COLO668 (cell line): Measurements from ENCODE around the gene GLG1.
"Not testable (repeated sequence)": the region's sequence is repeated elsewhere in the genome, so short reads cannot be mapped to it uniquely, and the experiment has no call there.

Experiments
- DNase-seq: peaks from one replicate; lab custom pipeline; 2025; ENCODE audit not compliant: unreplicated experiment; lab: John Stamatoyannopoulos, UW

GLG1 gene

DNA sequence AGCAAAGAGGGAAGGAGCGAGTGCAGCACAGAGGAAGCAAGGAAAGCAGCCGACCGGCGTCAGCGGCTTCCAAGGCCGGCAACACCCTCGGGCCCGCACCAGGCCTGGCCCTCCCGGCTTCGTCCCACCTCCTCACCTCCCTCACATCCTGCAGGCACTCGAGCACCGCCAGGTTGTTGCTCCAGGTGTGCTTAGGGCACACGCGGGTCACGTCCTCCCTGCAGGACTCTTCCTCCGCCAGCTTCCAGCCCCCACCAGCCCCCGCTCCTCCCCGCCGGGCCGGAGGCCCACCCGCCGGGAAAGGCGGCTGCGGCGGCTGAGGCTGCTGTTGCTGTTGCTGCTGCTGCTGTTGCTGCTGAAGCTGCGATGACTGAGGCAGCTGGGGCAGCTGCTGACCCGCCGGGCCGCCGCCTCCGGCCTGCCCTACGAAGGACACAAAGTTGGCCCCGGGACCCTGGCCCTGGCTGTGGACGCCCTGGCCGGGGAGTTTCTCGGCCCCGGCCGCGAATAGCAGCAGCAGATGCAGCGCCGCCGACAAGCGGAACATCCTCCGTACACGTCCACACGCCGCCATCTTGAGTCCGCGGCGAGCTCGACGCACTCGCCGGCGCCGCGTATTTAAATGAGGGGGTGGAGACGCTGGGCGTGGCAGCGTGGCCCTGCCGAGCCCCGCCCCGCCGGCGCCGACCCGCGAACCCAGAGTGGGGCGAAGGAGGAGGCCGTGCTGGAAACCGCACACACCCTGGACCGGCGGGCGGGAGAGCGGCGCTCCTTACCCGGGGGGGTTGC is at the start of gene GLG1:
TSS of gene GLG1 (minus strand) at position 594 of the 789 bp plus-strand sequence. CDS start at position 574, 20 bp downstream.
- peak; percentile 95 for DNase-seq

GRCh38 chr16:74654536-74655050 is 47.7 kb upstream of the GLG1 start:
- DNase-seq: no peak

DNA sequence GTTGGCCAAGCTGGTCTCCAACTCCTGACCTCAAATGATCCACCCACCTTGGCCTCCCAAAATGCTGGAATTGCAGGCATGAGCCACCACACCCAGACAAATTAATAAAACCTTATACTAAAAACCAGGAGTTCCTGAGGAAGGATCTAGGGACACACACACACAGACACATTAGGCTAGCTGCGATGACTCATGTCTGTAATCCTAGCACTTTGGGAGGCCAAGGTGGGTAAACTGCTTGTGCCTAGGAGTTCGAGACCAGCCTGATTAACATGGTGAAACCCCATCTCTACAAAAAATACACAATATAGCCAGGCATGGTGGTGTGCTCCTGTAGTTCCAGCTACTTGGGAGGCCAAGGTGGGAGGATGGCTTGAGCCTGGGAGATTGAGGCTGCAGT is 46.0 kb upstream of the GLG1 start:
- not testable (repeated sequence) for DNase-seq

DNA sequence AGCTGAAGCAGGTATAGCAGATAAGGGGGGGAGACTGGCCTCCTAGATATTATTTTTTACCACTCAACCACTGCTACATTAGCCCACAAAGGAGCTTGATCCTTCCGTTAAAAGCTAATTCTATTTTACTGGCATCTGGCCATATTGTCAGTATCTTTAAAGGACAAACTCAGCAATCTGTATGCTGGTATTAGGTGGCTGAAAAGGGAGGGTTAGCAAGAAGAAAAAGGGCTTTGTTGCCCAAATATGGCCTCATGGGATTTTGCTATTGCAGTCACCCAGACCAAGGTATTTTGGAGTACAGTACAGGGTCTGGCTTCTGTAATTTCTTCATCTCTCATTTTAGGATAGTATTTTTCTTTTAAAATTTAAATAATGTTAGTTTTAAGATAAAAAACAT is 45.3 kb upstream of the GLG1 start:
- DNase-seq: no peak

DNA sequence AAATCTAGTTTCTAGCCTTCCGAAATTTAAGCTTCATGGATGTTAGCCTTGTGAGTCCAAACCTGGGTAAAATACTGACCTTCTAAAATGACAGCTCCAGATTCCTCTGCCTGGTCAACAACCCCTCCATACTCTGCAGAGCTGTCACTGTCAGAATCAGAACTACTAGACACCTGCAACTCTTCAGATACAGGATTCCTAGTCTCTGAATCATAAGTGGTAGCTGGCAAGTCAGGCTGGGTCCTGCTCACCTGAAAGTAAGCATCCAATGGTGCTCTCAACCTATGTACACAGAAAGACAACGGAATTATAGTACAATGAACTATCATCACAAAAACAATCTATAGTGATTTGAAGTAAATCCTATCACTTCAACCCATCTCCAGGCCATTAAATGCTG is 44.9 kb upstream of the GLG1 start:
- no peak for DNase-seq

DNA sequence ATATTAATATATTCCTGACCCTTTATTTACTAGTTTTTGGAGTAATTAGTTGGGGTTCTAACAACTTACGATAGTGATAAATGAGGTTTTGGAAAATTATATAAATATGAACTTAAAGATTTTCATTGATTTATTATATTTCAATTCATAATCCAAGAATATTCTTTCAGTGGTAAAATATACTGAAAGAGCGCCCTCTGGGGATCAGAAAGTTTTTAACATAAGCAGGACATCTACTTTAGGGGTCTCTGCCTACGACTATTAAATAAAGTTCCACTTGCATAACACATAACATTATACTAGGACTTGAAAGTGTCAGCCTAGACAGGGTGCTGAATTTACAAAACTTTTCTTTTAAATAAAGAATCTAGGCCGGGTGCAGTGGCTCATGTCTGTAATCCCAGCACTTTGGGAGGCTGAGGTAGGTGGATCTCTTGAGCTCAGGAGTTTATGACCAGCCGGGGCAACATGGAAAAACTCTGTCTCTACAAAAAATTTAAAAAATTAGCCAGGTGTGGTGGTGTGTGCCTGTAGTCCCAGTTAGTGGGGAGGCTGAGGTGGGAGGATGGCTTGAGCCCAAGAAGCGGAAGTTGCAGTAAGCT is 44.2 kb upstream of the GLG1 start:
- no peak for DNase-seq

DNA sequence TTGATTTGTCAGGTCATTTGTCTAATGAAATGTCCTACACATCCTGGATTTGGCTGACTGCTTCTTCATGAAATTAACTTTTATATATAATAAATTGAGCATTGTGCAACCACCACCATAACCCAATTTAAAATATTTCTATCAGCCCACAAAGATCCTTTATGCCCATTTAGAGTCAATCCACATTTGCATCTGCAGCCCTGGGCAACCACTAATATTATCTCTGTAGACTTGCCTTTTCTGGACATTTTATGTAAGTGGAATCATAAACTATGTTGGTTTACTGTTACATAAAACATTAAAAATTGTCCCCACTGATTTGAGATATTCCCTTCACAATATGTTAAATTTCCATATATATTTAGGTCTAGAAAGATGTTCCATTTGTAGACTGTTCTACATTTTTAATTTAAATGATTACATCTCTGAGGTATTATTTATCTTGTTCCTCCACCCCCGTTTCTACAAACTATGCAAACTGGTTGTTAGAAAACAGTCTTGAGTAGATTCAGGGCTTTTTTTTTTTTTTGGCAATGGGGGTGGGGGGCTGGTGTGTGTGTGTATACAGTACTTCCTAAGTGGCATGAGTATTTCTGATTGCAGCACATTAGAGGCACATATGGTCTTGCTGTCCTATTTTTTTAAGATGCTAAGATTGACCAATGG is 43.1 kb upstream of the GLG1 start:
- no peak for DNase-seq

GRCh38 chr16:74641969-74642368 is 35.1 kb upstream of the GLG1 start:
- DNase-seq: no peak

- no peak for DNase-seq
Measured at GRCh38 chr16:74637742-74638453, 31.0 kb upstream of the GLG1 start.

DNA sequence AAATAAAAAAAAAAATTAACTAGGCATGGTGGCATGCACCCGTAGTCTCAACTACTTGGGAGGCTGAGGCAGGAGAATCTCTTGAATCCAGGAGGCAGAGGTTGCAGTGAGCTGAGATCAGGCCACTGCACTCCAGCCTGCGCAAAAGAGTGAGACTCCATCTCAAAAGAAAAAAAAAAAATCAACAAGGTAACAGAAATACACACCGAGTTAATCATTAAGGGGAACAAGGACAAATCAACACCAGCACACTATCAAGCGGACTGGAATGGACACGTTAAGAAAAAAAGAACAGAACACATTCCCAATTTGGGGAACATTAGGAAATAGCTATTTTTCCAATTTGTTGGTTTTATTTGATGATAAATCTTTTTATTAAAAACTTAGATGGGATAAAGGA is 28.4 kb upstream of the GLG1 start:
- no peak for DNase-seq

GRCh38 chr16:74633686-74634085 is 26.8 kb upstream of the GLG1 start:
- no peak for DNase-seq

- DNase-seq: no peak
Measured at GRCh38 chr16:74627506-74628220, 20.7 kb upstream of the GLG1 start.

- DNase-seq: no peak
Measured at GRCh38 chr16:74626741-74627416, 20.0 kb upstream of the GLG1 start.

DNA sequence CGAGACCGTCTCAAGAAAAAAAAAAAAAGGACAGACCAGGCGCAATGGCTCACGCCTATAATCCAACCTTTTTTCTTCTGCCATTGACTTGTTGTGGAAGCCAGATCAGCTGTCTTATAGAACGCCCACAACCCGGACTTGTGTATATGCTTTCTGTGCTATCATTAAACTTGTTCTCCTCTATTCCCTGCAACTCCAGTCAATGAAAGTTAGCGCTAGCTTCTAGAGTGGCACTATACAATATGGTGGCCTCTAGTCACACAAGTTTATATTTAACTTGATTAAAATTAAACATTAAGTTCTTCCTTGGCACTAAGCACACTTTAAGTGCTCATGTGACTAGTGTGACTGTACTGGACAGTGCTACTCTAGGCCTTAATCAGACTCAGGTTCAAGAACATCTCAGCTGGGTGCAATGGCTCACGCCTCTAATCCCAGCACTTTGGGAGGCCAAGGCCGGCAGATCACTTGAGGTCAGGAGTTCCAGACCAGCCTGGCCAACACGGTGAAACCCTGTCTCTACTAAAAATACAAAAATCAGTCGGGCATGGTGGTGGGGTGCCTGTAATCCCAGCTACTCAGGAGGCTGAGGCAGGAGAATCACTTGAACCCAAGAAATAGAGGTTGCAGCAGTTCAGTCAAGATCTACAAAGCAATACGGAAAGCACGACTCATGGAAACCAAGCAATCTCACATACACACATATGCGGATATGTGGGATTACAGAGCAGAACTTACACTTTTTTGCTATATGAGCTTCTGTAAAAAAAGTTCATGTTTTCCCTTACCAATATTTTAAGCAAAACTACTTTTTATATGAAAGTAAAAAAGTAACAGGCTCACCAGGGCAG is 18.8 kb upstream of the GLG1 start:
- no peak for DNase-seq

GRCh38 chr16:74623839-74624235 is 16.9 kb upstream of the GLG1 start:
- DNase-seq: no peak

GRCh38 chr16:74623214-74623838 is 16.4 kb upstream of the GLG1 start:
- no peak for DNase-seq

- DNase-seq: no peak
Measured at GRCh38 chr16:74622005-74622404, 15.1 kb upstream of the GLG1 start.

GRCh38 chr16:74617206-74617788 is 10.4 kb upstream of the GLG1 start:
- no peak for DNase-seq
